Kidney (tissue), 14 donors: ENCODE data around the gene PTGIS. TPM values are rescaled to one million over a fixed set of nuclear protein-coding genes. Genes with fewer than 3 reads are reported as not detected.

ENCODE experiments used
- DNase-seq, 5 donors: peaks; one replicate each; pipeline ENCODE4 v3.0.0-alpha.2; 2013 to 2020
- FAIRE-seq: peaks from 2 replicates; lab custom pipeline; 2012; peaks lifted over from hg19 to GRCh38; lab: Jason Lieb, UNC
- H3K27ac ChIP-seq, 2 donors: one replicate each; pipeline ENCODE4 v1.7.0; 2013; ENCODE audit warnings: low read depth in 2 of 2, low read length in 2 of 2, inconsistent platforms in 1 of 2
- H3K27me3 ChIP-seq: one replicate; pipeline ENCODE4 v1.7.1; 2013; ENCODE audit warnings: low read length, inconsistent platforms; ENCODE audit not compliant: control insufficient read depth, insufficient read depth
- H3K36me3 ChIP-seq, 3 donors: one replicate each; pipeline versions ENCODE4 v1.7.0 to v1.7.1; 2013; ENCODE audit warnings: low read length in 3 of 3, control low read depth in 1 of 3, inconsistent platforms in 1 of 3; ENCODE audit not compliant: insufficient read depth in 3 of 3, control insufficient read depth in 2 of 3
- H3K4me1 ChIP-seq, 3 donors: one replicate each; pipeline versions ENCODE4 v1.7.0 to v1.7.1; 2013; ENCODE audit warnings: low read length in 3 of 3, inconsistent platforms in 1 of 3, low read depth in 1 of 3; ENCODE audit not compliant: control insufficient read depth in 2 of 3, insufficient read depth in 2 of 3
- H3K4me3 ChIP-seq, 3 donors: one replicate each; pipeline versions ENCODE4 v1.7.0 to v1.8.1; 2013; ENCODE audit warnings: low read length in 3 of 3, control low read depth in 1 of 3, inconsistent platforms in 1 of 3
- H3K9ac ChIP-seq, 3 donors: one replicate each; pipeline versions ENCODE4 v1.7.0 to v1.7.1; 2013; ENCODE audit warnings: low read length in 3 of 3, control low read depth in 1 of 3, inconsistent platforms in 1 of 3
- H3K9me3 ChIP-seq, 3 donors: one replicate each; pipeline versions ENCODE4 v1.7.0 to v1.7.1; 2013; ENCODE audit warnings: low read length in 3 of 3, control low read depth in 1 of 3, inconsistent platforms in 1 of 3; ENCODE audit not compliant: control insufficient read depth in 2 of 3, insufficient read depth in 1 of 3
- intact Hi-C: fragments of 100-400 bp; cut with DNase I; formaldehyde crosslinking; loops from one replicate; pipeline ENCODE4 v1.11.1; 2022
- polyA plus RNA-seq: library from polyadenylated mRNA; stranded (reverse); fragments of 350-450 nt; fragmentation: Illumina TruSeq; extraction: RNeasy Lipid Tissue Mini Kit (QIAGEN cat#74804); gene quantifications from one replicate; pipeline ENCODE4 v1.2.3, GENCODE V29; 2014; ENCODE audit warnings: low read depth, low replicate concordance; ENCODE audit not compliant: insufficient read depth
- total RNA-seq: library from RNA; stranded (reverse); fragmentation: NEBNext Ultra II Directional; extraction: Animal tissue kit (Norgen Biotek cat#: 25700); gene quantifications from one replicate; pipeline ENCODE4 v1.2.1, GENCODE V29; 2021
- TF ChIP-seq, protein P1 (sequence below): IDR thresholded peaks from 3 replicates; pipeline ENCODE4 v1.5.1; 2012; ENCODE audit warnings: mild to moderate bottlenecking, moderate library complexity, borderline replicate concordance; ENCODE audit not compliant: insufficient read depth; ENCODE audit errors: extremely low read depth
- donor health status: control.
- donor health status: control.
- donor health status: control.
- donor health status: control.
- donor health status: control.
- donor health status: DM: yes; HTN: yes; CAD: no.
- donor health status: Normal renal cell carcinoma (clear cell type).

Gene PTGIS
- total and polyA plus RNA-seq, 2 donors from 2014 or later, result 3.1 to 24.1 TPM

DNA sequence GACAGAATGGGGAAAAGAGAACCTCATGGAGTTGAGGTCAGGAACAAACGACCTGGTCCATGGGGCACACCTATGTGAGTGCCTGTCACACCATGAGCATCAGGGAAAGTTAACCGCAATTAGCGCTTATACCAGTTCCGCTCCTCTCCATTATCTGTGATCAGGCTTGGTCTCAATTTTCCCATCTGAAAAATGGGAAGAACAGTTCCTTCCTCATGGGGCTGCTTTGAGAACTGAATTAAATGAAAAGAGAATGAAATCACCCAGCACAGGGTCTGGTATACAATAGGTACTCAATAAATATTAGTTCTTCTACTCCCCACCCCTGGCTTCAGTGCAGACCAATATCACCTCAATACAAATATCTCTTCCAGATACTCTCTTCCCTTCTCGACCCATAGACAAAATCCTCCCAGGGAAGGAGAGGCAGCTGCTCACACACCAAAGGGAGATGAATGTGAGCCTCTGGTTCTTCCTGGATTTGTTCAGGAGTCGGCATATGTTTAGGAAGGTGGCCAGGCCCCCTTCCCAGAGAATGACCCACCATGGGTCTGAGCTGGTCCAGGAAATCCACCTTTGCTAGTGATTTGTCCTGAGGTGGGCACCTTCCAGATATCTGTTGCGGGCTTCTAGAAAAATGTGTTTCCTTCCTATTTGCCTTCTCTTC is 2.4 kb upstream of the PTGIS start:
- H3K36me3 ChIP-seq, result no peaks in the 10 kb centered on the region
- H3K27ac ChIP-seq, result no peak overlapping the region
- TF ChIP-seq, protein P1, sequence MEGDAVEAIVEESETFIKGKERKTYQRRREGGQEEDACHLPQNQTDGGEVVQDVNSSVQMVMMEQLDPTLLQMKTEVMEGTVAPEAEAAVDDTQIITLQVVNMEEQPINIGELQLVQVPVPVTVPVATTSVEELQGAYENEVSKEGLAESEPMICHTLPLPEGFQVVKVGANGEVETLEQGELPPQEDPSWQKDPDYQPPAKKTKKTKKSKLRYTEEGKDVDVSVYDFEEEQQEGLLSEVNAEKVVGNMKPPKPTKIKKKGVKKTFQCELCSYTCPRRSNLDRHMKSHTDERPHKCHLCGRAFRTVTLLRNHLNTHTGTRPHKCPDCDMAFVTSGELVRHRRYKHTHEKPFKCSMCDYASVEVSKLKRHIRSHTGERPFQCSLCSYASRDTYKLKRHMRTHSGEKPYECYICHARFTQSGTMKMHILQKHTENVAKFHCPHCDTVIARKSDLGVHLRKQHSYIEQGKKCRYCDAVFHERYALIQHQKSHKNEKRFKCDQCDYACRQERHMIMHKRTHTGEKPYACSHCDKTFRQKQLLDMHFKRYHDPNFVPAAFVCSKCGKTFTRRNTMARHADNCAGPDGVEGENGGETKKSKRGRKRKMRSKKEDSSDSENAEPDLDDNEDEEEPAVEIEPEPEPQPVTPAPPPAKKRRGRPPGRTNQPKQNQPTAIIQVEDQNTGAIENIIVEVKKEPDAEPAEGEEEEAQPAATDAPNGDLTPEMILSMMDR, result no peak
- no peak overlapping the region for H3K9ac ChIP-seq
- no peak overlapping the region for H3K4me3 ChIP-seq
- DNase-seq (peak in 1 of 5 donors; percentile 9), FAIRE-seq (no peak)
- no peaks in the 10 kb centered on the region for H3K27me3 ChIP-seq
- H3K9me3 ChIP-seq, result no peaks in the 10 kb centered on the region
- H3K4me1 ChIP-seq, result peaks cover 0 to 3% (median 0%) of the 10 kb centered on the region in 3 donors
- intact Hi-C loops, result no loop called here

DNA sequence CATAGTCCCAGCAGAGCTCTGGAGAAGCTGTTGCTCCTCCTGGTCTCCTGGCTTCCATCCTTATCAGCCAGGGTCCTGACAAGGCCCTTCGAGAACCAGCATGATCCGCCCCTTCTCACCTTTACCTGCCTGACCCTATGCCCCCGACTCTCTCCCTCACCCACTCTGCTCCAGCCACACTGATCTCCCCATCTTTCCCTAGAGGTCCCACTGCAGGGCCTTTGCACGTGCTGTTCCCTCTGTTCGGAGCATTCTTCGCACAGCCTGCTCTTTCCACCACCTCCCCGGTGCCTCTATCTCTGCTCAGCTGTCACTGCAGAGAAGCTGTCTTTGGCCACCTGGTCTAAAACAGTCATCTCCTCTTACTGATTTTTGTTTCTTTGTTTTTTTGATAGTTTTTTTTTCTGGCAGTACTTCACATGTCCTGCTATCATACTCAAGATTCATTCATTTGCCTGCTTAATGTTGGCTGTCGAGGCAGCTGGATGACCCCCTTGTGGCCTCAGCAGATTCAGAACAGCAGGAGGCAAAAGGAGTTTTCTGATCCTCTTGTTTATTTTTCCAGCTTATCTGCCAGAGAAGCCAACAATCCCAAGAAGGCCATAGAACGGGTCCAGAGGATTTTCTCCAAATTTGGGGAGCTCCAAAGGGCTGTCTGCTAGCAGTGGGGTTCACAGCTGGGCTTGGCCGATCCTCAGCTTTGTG is 1.6 kb upstream of the PTGIS start:
- TF ChIP-seq, protein P1, result no peak
- FAIRE-seq, result no peak
- no peak overlapping the region for H3K9ac ChIP-seq
- no peaks in the 10 kb centered on the region for H3K27me3 ChIP-seq
- H3K27ac ChIP-seq, result no peak overlapping the region
- intact Hi-C loops, result no loop called here
- DNase-seq, result peak in 2 of 5 donors; percentile 38 to 63
- H3K4me3 ChIP-seq, result no peak overlapping the region
- no peaks in the 10 kb centered on the region for H3K36me3 ChIP-seq
- H3K4me1 ChIP-seq, result peaks cover 0 to 3% (median 0%) of the 10 kb centered on the region in 3 donors
- H3K9me3 ChIP-seq, result no peaks in the 10 kb centered on the region

DNA sequence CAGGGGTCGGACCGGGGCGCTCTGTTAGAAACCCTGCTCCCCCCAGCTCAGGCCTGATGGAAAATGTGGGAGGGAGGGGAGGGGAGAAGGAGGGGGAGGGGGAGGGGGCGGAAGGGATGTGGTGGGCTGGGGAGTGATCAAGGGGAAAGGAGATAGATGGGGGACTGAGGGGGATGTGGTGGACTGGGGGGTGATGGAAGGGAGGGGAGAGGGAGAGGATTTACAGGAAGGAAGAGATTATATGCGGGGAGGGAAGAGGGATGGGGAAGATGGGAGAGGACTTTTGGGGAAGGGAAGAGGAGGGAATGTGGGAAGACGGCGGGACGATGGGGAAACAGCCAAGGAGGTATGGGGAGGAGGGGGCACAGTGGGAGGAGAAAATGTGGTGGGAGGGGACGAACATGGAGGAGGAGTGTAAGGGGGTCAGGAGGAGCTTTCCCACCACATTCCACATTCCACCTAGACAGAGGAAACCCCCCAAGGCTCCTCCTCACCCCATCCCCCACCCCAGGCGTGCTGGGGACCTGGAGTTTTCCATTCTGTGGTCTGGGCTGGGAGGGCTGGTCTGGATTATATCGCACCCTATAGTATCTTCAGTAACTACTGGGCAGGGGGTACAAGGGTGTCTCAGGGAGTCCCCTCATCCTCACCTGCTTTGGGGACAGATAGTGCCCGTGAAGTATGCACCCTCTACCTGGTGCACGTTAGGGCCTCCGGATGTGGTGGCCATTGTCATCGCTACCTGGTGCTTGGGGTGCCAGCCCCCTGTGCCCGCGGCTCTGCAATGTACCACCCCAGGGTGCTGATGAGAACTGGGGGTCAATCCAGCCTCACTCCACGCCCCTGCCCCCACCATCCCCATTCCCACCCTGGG is 578 bp upstream of the PTGIS start:
- DNase-seq, result peak in 4 of 5 donors; percentile 69 to 89 (median 78)
- no peak for FAIRE-seq
- no peak overlapping the region for H3K9ac ChIP-seq
- H3K9me3 ChIP-seq, result no peaks in the 10 kb centered on the region
- H3K27me3 ChIP-seq, result no peaks in the 10 kb centered on the region
- H3K4me1 ChIP-seq, result peaks cover 0 to 3% (median 0%) of the 10 kb centered on the region in 3 donors
- intact Hi-C loops, result no loop called here
- TF ChIP-seq, protein P1, result no peak
- H3K36me3 ChIP-seq, result no peaks in the 10 kb centered on the region
- peak overlapping the region in 1 of 3 donors; percentile 61 for H3K4me3 ChIP-seq
- H3K27ac ChIP-seq, result no peak overlapping the region
